Measurements from ENCODE around the gene DLGAP4. TPM values are rescaled to one million over a fixed set of nuclear protein-coding genes. Genes with fewer than 3 reads are reported as not detected.

DLGAP4 gene
- total and polyA plus RNA-seq, 3 experiments from 2014 or later, result 15.5 to 19.3 (median 19.1) TPM

DNA sequence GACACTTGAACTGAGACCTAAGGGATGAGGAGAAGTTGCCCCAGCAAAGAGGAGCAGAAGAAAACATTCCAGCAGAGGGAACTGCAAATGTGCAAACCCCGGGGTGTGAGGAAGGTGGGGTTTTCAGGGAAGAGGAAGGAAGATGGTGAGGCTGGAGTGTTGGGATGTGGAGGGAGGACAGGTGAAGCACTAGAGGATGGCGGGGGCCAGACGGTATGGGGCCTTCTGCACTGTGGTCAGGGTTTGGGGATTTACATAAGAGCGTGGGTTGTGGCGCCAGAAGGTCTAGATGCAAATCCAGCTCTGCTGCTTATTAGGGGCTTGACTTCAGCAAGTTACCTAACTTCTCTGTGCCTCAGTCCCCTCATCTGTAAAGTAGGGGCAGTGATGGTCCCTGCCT lies 16.0 kb downstream of the DLGAP4 start:
- H3K27ac ChIP-seq (ENCODE audit: low read depth, low read length), result no peak overlapping the region
- Mint-ChIP-seq H3K4me3 (no peak overlapping the region), H3K27ac (no peak overlapping the region), H3K9me3 (peaks cover 8 to 20% (median 17%) of the 10 kb centered on the region in 5 donors), H3K4me1 (no peaks in the 10 kb centered on the region), H3K27me3 (peaks cover 11 to 14% of the 10 kb centered on the region in 2 donors), H3K36me3 (no peaks in the 10 kb centered on the region)
- H3K4me1 ChIP-seq (ENCODE audit: insufficient read depth, low read length), result no peaks in the 10 kb centered on the region
- POLR2A ChIA-PET, result no interaction called here
- no peaks in the 10 kb centered on the region for H3K36me3 ChIP-seq (ENCODE audit: insufficient read depth, low read length)
- CTCF ChIA-PET, result no interaction called here
- no peaks in the 10 kb centered on the region for H3K9me3 ChIP-seq (ENCODE audit: low read length)
- DNase-seq, result peak in 1 of 5 donors; percentile 20
- no peaks in the 10 kb centered on the region for H3K27me3 ChIP-seq (ENCODE audit: insufficient read depth, low read length, poor library complexity, severe bottlenecking)
- no peak overlapping the region for H3K4me3 ChIP-seq (ENCODE audit: low read length)

DNA sequence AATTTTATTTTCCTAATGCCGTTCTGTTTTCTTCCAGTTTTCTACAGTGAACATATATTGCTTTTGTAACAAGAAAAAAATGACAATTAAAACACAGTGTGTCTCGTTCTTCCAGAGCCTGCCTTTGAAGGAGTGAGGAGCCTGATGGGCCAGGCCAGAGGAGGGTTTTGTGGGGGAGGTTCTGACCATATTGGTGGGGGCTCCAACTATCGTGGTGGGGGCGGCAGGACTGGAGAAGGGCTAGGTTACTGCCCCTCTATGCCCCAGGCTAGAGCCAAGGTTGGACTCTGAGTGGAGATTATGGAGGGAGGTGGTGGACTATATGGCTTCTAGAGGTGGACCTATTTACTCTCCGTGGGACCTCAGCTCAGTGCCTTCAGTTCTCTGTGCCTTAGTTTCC lies 24.0 kb downstream of the DLGAP4 start:
- no peaks in the 10 kb centered on the region for H3K4me1 ChIP-seq (ENCODE audit: insufficient read depth, low read length)
- ChIA-PET CTCF (no interaction called here), POLR2A (no interaction called here)
- no peaks in the 10 kb centered on the region for H3K9me3 ChIP-seq (ENCODE audit: low read length)
- H3K27ac ChIP-seq (ENCODE audit: low read depth, low read length), result no peak overlapping the region
- H3K36me3 ChIP-seq (ENCODE audit: insufficient read depth, low read length), result no peaks in the 10 kb centered on the region
- H3K36me3 Mint-ChIP-seq, result no peaks in the 10 kb centered on the region
- no peak overlapping the region for H3K27ac Mint-ChIP-seq
- H3K4me3 ChIP-seq (ENCODE audit: low read length), result no peak overlapping the region
- H3K4me3 Mint-ChIP-seq, result no peak overlapping the region
- DNase-seq, result no peak
- peaks cover 5 to 11% (median 9%) of the 10 kb centered on the region in 5 donors for H3K9me3 Mint-ChIP-seq
- H3K27me3 ChIP-seq (ENCODE audit: insufficient read depth, low read length, poor library complexity, severe bottlenecking), result peaks cover 2% of the 10 kb centered on the region
- no peaks in the 10 kb centered on the region for H3K4me1 Mint-ChIP-seq
- H3K27me3 Mint-ChIP-seq, result peaks cover 31 to 39% of the 10 kb centered on the region in 2 donors

DNA sequence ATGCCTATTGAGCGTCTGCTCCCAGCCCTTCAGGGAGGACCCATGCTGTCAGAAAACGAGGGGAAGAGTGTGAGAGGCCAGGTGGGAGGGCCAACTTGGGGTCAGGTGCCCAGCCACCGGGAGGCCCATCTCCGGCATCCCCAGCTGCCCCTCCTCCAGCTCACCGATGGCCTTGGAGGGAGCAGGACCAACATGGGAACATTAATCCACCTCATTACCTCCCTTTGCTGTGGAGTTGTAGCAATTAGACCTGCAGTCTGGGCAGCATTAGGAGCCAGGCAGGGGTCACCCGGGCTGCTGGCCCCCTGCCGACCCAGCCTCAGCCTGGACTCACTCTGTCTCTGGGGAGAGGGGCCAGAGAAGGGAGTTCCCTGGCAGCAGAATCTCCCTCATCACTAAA lies 25.1 kb downstream of the DLGAP4 start:
- Mint-ChIP-seq H3K27ac (no peak overlapping the region), H3K27me3 (peaks cover 31 to 50% of the 10 kb centered on the region in 2 donors), H3K4me1 (no peaks in the 10 kb centered on the region), H3K4me3 (no peak overlapping the region), H3K36me3 (no peaks in the 10 kb centered on the region), H3K9me3 (peaks cover under 1 to 5% (median 2%) of the 10 kb centered on the region in 5 donors)
- POLR2A ChIA-PET, result no interaction called here
- Histone ChIP-seq H3K27ac (ENCODE audit: low read depth, low read length) (no peak overlapping the region), H3K27me3 (ENCODE audit: insufficient read depth, low read length, poor library complexity, severe bottlenecking) (peaks cover 8% of the 10 kb centered on the region), H3K36me3 (ENCODE audit: insufficient read depth, low read length) (no peaks in the 10 kb centered on the region), H3K4me3 (ENCODE audit: low read length) (no peak overlapping the region), H3K4me1 (ENCODE audit: insufficient read depth, low read length) (no peaks in the 10 kb centered on the region), H3K9me3 (ENCODE audit: low read length) (no peaks in the 10 kb centered on the region)
- CTCF ChIA-PET, result no interaction called here
- DNase-seq, result no peak

DNA sequence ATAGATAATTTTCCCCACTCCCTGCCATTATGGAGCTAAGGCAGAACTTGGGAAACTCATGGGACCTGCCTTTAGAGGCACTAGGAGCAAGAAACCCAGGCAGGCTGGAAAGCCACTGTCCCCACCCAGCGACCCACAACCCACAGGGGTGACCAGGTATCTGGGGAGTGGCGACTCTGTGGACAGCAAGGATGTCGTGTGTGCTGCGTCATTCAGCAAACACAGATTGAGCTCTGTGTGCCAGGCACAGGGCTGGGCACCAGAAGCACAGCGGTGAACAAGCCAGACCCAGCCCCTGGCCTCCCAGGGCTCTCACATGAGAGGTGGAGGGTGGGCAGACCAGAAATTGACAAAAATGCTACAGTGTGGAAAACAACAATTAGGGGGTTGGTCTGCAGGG lies 27.7 kb downstream of the DLGAP4 start:
- Mint-ChIP-seq H3K27ac (no peak overlapping the region), H3K27me3 (peaks cover 35 to 64% of the 10 kb centered on the region in 2 donors), H3K4me3 (no peak overlapping the region), H3K9me3 (no peaks in the 10 kb centered on the region), H3K4me1 (no peaks in the 10 kb centered on the region), H3K36me3 (no peaks in the 10 kb centered on the region)
- no peak overlapping the region for H3K4me3 ChIP-seq (ENCODE audit: low read length)
- no peak overlapping the region for H3K27ac ChIP-seq (ENCODE audit: low read depth, low read length)
- no peak for DNase-seq
- no peaks in the 10 kb centered on the region for H3K9me3 ChIP-seq (ENCODE audit: low read length)
- ChIA-PET CTCF (no interaction called here), POLR2A (no interaction called here)
- H3K27me3 ChIP-seq (ENCODE audit: insufficient read depth, low read length, poor library complexity, severe bottlenecking), result peaks cover 8% of the 10 kb centered on the region
- no peaks in the 10 kb centered on the region for H3K4me1 ChIP-seq (ENCODE audit: insufficient read depth, low read length)
- H3K36me3 ChIP-seq (ENCODE audit: insufficient read depth, low read length), result no peaks in the 10 kb centered on the region

DNA sequence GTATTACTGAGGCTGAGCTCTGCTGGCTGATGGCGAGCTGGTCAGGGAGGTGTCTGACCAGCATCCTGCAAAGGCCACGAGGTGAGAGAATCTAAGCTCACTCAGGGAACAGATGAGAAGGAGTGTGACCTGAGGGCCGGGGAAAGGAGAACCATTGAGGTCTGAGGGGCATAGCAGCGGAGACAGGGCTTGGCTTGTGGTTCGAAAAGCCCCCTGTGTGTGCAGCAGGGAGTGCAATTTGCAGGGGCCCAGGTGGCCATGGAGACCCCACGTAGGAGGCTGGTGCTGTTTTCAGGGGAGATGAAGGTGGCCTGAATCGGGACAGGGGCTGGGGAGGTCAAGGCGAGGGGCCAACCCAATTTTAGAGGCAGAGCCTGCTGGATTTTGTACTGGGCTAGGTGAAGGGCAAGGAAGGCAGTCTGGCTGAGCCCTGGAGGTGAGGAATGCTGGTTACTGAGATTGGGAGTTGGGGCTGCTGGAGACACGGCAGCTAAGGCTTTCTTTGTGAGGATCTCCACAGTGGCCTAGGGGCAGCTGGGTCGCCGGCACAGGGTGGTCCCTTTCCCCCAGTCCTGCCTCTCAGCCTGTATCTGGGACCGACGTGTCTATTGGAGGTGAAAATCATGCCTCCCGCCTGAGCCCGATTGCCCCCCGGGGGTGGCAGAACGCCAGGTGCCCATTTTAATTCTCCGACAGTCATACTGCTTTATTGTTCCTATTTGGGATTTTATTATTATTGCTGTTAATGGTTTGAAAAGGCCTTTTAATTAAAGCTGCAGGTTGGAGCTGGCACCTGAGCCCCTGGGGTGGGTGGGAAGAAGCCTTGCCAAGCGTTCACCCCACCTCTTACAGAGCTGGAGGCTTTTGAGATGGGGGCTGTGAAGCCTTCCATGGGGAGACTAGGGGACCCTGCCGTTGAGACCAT lies 28.4 kb downstream of the DLGAP4 start:
- no peak overlapping the region for H3K4me3 ChIP-seq (ENCODE audit: low read length)
- H3K27me3 ChIP-seq (ENCODE audit: insufficient read depth, low read length, poor library complexity, severe bottlenecking), result peaks cover 8% of the 10 kb centered on the region
- no peaks in the 10 kb centered on the region for H3K36me3 ChIP-seq (ENCODE audit: insufficient read depth, low read length)
- no peak for DNase-seq
- CTCF ChIA-PET, result no interaction called here
- Mint-ChIP-seq H3K9me3 (no peaks in the 10 kb centered on the region), H3K4me1 (no peaks in the 10 kb centered on the region), H3K4me3 (no peak overlapping the region), H3K27ac (no peak overlapping the region), H3K36me3 (no peaks in the 10 kb centered on the region), H3K27me3 (peaks cover 32 to 67% of the 10 kb centered on the region in 2 donors)
- H3K27ac ChIP-seq (ENCODE audit: low read depth, low read length), result no peak overlapping the region
- no peaks in the 10 kb centered on the region for H3K4me1 ChIP-seq (ENCODE audit: insufficient read depth, low read length)
- H3K9me3 ChIP-seq (ENCODE audit: low read length), result no peaks in the 10 kb centered on the region
- POLR2A ChIA-PET, result no interaction called here

DNA sequence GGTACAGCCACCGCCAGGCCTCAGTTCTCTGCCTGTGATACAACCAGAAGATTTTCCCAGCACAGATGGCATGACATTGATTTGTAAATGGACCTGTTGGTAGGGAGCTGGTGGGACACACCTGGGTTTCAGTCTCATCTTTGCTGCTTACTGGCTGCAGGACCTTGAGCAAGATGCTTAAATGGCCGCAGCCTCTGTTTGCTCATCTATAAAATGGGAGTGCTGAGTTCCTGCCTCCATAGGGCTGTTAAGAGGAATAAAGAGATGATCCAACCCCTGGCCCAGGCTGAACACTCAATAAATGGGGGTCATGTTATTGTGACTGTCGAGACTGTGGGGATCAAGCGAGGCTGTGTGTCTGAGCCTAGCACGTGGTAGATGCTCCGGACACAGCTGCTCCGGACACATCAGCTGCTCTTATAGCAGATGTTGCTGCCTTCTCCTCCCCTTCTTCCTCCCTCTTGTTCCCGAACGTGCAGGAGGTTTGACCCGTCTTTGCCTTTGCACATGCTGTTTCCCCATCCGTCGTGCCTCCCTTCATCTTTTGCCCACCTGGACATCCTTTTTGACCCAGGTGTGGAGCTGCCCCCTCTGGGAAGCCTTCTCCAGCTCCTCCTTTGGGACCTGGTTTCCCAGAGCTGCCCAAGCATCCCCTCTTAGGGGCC lies 29.2 kb downstream of the DLGAP4 start:
- Mint-ChIP-seq H3K36me3 (no peaks in the 10 kb centered on the region), H3K4me1 (no peaks in the 10 kb centered on the region), H3K9me3 (no peaks in the 10 kb centered on the region), H3K27ac (no peak overlapping the region), H3K27me3 (peaks cover 33 to 70% of the 10 kb centered on the region in 2 donors), H3K4me3 (no peak overlapping the region)
- Histone ChIP-seq H3K27me3 (ENCODE audit: insufficient read depth, low read length, poor library complexity, severe bottlenecking) (peaks cover 8% of the 10 kb centered on the region), H3K4me3 (ENCODE audit: low read length) (no peak overlapping the region), H3K36me3 (ENCODE audit: insufficient read depth, low read length) (no peaks in the 10 kb centered on the region), H3K4me1 (ENCODE audit: insufficient read depth, low read length) (no peaks in the 10 kb centered on the region), H3K27ac (ENCODE audit: low read depth, low read length) (no peak overlapping the region), H3K9me3 (ENCODE audit: low read length) (no peaks in the 10 kb centered on the region)
- DNase-seq, result no peak
- ChIA-PET POLR2A (no interaction called here), CTCF (no interaction called here)

DNA sequence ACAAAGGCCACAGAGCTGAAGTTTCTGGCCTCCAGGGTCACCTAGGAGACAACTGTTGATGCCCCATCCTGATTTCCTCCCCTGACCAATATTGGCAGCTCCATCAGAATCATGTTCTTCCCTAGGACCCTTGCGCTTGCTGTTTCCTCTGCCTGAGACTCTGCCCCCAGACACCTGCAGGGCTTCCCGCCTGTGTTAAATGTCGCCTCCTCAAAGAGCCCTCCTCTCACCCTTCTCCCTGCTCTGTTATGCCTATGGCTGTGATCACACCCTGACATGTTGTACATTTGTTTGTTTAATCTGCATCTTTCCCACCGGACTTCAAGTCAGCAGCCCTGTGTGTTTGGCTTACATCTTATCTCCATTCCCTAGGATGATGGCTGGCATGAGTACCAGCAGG lies 30.1 kb downstream of the DLGAP4 start:
- no peak for DNase-seq
- Mint-ChIP-seq H3K4me3 (no peak overlapping the region), H3K4me1 (no peaks in the 10 kb centered on the region), H3K27ac (no peak overlapping the region), H3K36me3 (no peaks in the 10 kb centered on the region), H3K27me3 (peaks cover 33 to 73% of the 10 kb centered on the region in 2 donors), H3K9me3 (no peaks in the 10 kb centered on the region)
- Histone ChIP-seq H3K27ac (ENCODE audit: low read depth, low read length) (no peak overlapping the region), H3K9me3 (ENCODE audit: low read length) (no peaks in the 10 kb centered on the region), H3K4me3 (ENCODE audit: low read length) (no peak overlapping the region), H3K27me3 (ENCODE audit: insufficient read depth, low read length, poor library complexity, severe bottlenecking) (peaks cover 8% of the 10 kb centered on the region), H3K4me1 (ENCODE audit: insufficient read depth, low read length) (no peaks in the 10 kb centered on the region), H3K36me3 (ENCODE audit: insufficient read depth, low read length) (no peaks in the 10 kb centered on the region)
- POLR2A ChIA-PET, result no interaction called here
- CTCF ChIA-PET, result no interaction called here

DNA sequence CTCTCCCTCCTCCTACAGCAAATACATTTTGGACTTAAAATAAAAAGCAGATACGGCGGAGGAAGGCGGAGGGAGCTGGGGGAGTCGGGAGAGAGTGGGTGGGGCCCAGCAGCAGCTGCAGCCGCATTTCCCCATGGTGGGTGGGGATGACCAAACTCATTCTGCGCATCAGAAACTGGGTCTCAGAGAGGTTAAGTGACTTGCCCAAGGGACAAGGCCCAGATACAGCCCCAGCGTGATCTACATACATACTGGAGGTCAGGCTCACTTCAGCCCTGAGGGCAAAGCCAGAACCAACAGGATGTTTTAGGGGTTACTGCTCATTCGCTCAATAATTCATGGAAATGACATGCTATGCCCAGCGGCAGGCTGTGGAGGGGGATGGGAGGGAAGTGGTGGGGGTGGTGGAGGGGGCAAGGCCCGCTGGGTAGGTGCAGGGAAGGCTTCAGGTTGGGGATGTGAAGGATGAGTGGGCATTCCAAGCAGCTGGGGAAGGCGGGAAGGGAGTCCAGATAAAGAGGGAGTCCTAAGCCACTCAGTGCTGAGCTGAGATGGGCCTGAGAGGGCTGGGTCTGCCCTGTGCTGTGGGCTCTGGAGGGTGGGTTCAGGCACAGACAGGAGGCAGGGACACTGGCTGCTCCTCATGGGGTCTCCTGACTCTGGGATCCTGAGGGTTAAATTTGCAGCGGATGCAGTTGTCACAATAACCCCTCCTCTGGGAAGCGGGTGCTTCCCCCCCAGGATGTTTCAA lies 31.0 kb downstream of the DLGAP4 start:
- ChIA-PET POLR2A (no interaction called here), CTCF (no interaction called here)
- H3K9me3 ChIP-seq (ENCODE audit: low read length), result no peaks in the 10 kb centered on the region
- peaks cover 28 to 66% of the 10 kb centered on the region in 2 donors for H3K27me3 Mint-ChIP-seq
- DNase-seq, result no peak
- H3K27ac Mint-ChIP-seq, result no peak overlapping the region
- H3K36me3 ChIP-seq (ENCODE audit: insufficient read depth, low read length), result no peaks in the 10 kb centered on the region
- no peak overlapping the region for H3K27ac ChIP-seq (ENCODE audit: low read depth, low read length)
- no peaks in the 10 kb centered on the region for H3K36me3 Mint-ChIP-seq
- no peaks in the 10 kb centered on the region for H3K9me3 Mint-ChIP-seq
- no peaks in the 10 kb centered on the region for H3K4me1 ChIP-seq (ENCODE audit: insufficient read depth, low read length)
- H3K4me1 Mint-ChIP-seq, result no peaks in the 10 kb centered on the region
- no peak overlapping the region for H3K4me3 ChIP-seq (ENCODE audit: low read length)
- no peak overlapping the region for H3K4me3 Mint-ChIP-seq
- peaks cover 8% of the 10 kb centered on the region for H3K27me3 ChIP-seq (ENCODE audit: insufficient read depth, low read length, poor library complexity, severe bottlenecking)
